Tibial artery (tissue), 4 donors: Measurements from ENCODE around the gene AVPR2.
A peak's percentile ranks its signal among the peaks of the same experiment; 100 is the strongest.

Experiments
- DNase-seq, 2 donors: peaks; one replicate each; pipeline ENCODE4 v3.0.0-alpha.2; 2019
- H3K27ac ChIP-seq, 2 donors: fragments of 200-600 bp; sonication (generic) in 1 of 2; 1 replicate in 1 of 2; 2 replicates in 1 of 2; pipeline ENCODE4 v1.5.1; 2018 to 2019; ENCODE audit warnings: mild to moderate bottlenecking in 1 of 2
- H3K27me3 ChIP-seq, 2 donors: fragments of 200-600 bp; sonication (generic) in 1 of 2; one replicate each; pipeline versions ENCODE4 v1.5.1 to v1.6.0; 2016 to 2019
- H3K36me3 ChIP-seq, 3 donors: fragments of 200-600 bp; sonication (generic) in 2 of 3; one replicate each; pipeline ENCODE4 v1.5.1; 2016 to 2019; ENCODE audit warnings: mild to moderate bottlenecking in 2 of 3
- H3K4me1 ChIP-seq, 4 donors: fragments of 200-600 bp; sonication (generic) in 2 of 4; 1 replicate in 3 of 4; 2 replicates in 1 of 4; pipeline ENCODE4 v1.5.1; 2016 to 2019
- H3K4me3 ChIP-seq, 2 donors: fragments of 200-600 bp; sonication (generic) in 1 of 2; 1 replicate in 1 of 2; 2 replicates in 1 of 2; pipeline ENCODE4 v1.5.1; 2018 to 2019; ENCODE audit warnings: mild to moderate bottlenecking in 2 of 2
- H3K9me3 ChIP-seq, 3 donors: fragments of 200-600 bp; sonication (generic) in 1 of 3; one replicate each; pipeline ENCODE4 v1.5.1; 2016 to 2019
- intact Hi-C: fragments of 100-400 bp; cut with DNase I; formaldehyde crosslinking; loops from one replicate; pipeline ENCODE4 v1.15.0; 2023; ENCODE audit warnings: low total_unique reads
- TF ChIP-seq, protein P1 (sequence below), 2 experiments: fragments of 200-600 bp in 1 of 2; fragments of 450-650 bp in 1 of 2; IDR thresholded peaks; one replicate each; pipeline ENCODE4 v1.5.1; 2017 to 2019; ENCODE audit warnings: antibody characterized with exemption in 2 of 2, mild to moderate bottlenecking in 1 of 2, moderate library complexity in 1 of 2

The AVPR2 gene

DNA sequence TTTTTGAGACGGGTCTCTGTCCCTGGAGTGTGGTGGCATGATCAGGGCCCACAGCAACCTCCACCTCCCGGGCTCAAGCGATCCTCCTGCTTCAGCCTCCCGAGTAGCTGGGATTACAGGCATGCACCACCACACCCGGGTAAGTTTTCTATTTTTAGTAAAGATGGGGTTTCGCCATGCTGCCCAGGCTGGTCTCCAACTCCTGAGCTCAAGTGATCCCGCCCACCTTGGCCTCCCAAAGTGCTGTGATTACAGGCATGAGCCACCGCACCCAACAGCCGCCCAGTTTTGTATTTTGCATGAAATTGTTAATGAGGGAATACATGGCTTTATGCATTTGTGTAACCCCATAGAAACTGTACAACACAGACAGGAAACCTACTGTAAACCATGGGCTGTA is 24.4 kb downstream of the AVPR2 start:
- H3K27ac ChIP-seq: peak overlapping the region in 1 of 2 donors; percentile 64
- no peak for DNase-seq
- H3K4me1 ChIP-seq: peaks cover 0 to 39% (median 27%) of the 10 kb centered on the region in 4 donors
- no peak overlapping the region for H3K4me3 ChIP-seq
- H3K9me3 ChIP-seq: no peaks in the 10 kb centered on the region
- H3K27me3 ChIP-seq: no peaks in the 10 kb centered on the region
- TF ChIP-seq, protein P1, sequence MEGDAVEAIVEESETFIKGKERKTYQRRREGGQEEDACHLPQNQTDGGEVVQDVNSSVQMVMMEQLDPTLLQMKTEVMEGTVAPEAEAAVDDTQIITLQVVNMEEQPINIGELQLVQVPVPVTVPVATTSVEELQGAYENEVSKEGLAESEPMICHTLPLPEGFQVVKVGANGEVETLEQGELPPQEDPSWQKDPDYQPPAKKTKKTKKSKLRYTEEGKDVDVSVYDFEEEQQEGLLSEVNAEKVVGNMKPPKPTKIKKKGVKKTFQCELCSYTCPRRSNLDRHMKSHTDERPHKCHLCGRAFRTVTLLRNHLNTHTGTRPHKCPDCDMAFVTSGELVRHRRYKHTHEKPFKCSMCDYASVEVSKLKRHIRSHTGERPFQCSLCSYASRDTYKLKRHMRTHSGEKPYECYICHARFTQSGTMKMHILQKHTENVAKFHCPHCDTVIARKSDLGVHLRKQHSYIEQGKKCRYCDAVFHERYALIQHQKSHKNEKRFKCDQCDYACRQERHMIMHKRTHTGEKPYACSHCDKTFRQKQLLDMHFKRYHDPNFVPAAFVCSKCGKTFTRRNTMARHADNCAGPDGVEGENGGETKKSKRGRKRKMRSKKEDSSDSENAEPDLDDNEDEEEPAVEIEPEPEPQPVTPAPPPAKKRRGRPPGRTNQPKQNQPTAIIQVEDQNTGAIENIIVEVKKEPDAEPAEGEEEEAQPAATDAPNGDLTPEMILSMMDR (IDR thresholded peaks at IDR 0.05): no peak
- peaks cover 0 to 38% (median 24%) of the 10 kb centered on the region in 3 donors for H3K36me3 ChIP-seq
- intact Hi-C loops: no loop called here

DNA sequence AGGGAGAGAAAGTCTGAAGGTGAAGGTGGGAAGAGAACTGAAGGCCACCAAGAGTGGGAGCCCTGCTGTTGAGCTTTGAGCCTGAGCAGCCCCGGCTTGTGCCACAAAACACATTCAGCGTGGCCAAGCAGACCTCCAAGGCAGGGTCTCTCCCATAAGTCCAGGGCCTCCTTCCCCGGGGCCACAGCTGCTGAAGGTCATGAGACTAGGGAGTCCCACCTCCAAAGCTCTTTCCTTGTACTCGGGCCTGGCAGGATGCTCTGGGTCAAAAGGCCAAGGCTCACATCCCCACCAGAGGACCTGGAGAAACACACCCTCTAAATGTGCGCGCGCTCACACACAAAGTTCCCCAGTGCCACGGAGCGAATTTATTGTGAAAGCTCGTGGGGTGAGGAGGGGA is 25.1 kb downstream of the AVPR2 start:
- peaks cover 0 to 38% (median 24%) of the 10 kb centered on the region in 3 donors for H3K36me3 ChIP-seq
- H3K27ac ChIP-seq: no peak overlapping the region
- TF ChIP-seq, protein P1 (IDR thresholded peaks at IDR 0.05): no peak
- no peak overlapping the region for H3K4me3 ChIP-seq
- H3K4me1 ChIP-seq: peaks cover 0 to 44% (median 27%) of the 10 kb centered on the region in 4 donors
- no peak for DNase-seq
- no peaks in the 10 kb centered on the region for H3K9me3 ChIP-seq
- H3K27me3 ChIP-seq: no peaks in the 10 kb centered on the region
- intact Hi-C loops: no loop called here

DNA sequence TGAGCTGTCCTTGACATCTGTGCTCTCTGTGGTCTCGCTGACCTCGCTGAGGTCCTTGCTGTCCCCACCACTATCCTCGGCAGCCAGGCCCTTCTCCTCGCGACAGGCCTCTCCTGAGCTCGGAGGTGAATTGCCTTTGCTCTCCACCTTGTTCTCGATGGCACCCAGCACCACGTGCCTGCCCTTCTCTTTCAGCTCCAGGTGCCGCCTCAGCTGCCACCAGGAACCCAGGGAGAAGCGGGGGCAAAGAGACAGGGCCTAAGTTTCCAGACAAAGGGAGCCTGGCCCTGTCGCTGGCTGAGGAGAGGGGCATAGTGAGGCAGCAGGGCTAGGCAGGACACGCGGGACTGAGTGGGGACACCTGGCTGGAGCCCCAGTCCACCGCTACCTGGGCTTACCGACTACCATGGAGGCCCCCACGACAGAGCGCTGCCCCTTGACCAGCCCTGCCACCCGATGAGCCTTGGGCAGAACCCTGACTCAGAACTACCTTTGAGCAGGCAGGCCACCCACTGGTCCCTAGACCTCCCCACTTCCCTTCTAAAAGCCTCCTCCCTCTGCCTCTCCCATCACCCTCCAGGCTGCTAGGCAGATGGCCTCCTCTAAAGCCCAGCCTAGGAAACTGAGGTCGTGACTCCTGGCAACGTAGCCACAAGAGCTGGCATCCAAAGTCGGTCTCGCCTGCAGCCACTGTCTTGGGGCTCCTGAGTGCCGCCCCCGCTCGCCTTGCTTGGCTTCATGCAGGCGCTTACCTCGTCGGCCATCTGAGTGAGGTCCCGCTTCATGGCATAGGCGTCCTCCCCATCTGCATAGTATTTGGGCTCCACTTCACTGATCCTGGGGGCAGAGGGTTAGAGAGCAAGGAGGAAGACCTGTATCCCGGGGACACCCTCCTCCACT is 25.8 kb downstream of the AVPR2 start:
- TF ChIP-seq, protein P1 (IDR thresholded peaks at IDR 0.05): no peak
- Histone ChIP-seq H3K9me3 (no peaks in the 10 kb centered on the region), H3K4me3 (no peak overlapping the region), H3K27ac (no peak overlapping the region), H3K36me3 (peaks cover 0 to 38% (median 24%) of the 10 kb centered on the region in 3 donors), H3K27me3 (no peaks in the 10 kb centered on the region), H3K4me1 (peaks cover 0 to 45% (median 28%) of the 10 kb centered on the region in 4 donors)
- no peak for DNase-seq
- intact Hi-C loops: no loop called here

DNA sequence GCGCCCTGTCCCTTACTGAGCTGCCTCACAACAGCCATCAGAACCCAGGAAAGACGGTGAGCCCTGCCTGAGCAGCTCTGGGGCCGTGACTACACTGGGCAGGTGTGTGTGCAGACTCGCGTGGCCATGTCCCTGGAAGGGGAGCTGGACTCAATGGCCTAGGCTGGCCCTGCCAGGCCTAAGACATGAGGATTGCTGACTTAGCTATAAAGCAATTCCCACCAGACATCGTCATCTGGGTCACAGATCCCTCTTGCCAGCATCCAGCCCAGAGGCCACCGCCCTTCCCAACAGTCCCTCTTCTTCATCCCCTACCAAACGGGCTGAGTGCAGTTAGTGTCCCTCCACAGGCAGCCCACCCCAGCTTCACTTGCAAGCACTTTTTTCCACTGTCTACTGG is 26.7 kb downstream of the AVPR2 start:
- no peaks in the 10 kb centered on the region for H3K9me3 ChIP-seq
- H3K4me1 ChIP-seq: peaks cover 0 to 43% (median 27%) of the 10 kb centered on the region in 4 donors
- H3K36me3 ChIP-seq: peaks cover 0 to 38% (median 24%) of the 10 kb centered on the region in 3 donors
- no peak for DNase-seq
- H3K4me3 ChIP-seq: no peak overlapping the region
- no peaks in the 10 kb centered on the region for H3K27me3 ChIP-seq
- H3K27ac ChIP-seq: no peak overlapping the region
- intact Hi-C loops: no loop called here
- TF ChIP-seq, protein P1 (IDR thresholded peaks at IDR 0.05): no peak

DNA sequence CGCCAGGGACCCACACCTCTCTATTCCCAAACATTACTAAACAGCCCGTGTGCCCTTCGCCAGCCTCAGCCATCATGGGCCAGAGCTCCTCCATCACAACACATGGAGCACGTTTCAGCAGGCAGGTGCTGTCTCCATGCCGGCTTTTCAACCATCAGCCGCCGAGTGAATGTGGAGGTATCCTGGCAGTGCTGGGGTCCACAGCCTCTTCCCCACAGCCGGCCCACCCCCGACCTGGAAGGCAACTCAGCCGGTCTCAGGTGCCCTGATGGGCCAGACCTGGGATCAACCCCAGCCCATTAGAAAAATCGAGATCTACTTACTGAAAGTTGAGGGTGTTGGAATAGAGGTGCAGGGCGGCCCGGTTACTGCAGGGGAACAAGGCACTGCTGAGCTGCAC is 27.3 kb downstream of the AVPR2 start:
- Histone ChIP-seq H3K36me3 (peaks cover 0 to 38% (median 24%) of the 10 kb centered on the region in 3 donors), H3K4me3 (no peak overlapping the region), H3K27me3 (no peaks in the 10 kb centered on the region), H3K9me3 (no peaks in the 10 kb centered on the region), H3K4me1 (peaks cover 0 to 37% (median 22%) of the 10 kb centered on the region in 4 donors), H3K27ac (no peak overlapping the region)
- TF ChIP-seq, protein P1 (IDR thresholded peaks at IDR 0.05): no peak
- intact Hi-C loops: no loop called here
- DNase-seq: no peak
